B cell (primary cell): ENCODE data around the gene SRPX2.

ENCODE experiments used
- CTCF ChIP-seq: fragments of 200-600 bp; IDR thresholded peaks from one replicate; pipeline ENCODE4 v1.8.0; 2022; ENCODE audit warnings: antibody characterized with exemption, mild to moderate bottlenecking
- EZH2 ChIP-seq: IDR thresholded peaks from 2 replicates; pipeline ENCODE4 v1.6.1; 2012; ENCODE audit warnings: borderline replicate concordance, low read depth, mild to moderate bottlenecking, moderate library complexity, low read length; ENCODE audit not compliant: insufficient read depth, poor library complexity, severe bottlenecking

DNA sequence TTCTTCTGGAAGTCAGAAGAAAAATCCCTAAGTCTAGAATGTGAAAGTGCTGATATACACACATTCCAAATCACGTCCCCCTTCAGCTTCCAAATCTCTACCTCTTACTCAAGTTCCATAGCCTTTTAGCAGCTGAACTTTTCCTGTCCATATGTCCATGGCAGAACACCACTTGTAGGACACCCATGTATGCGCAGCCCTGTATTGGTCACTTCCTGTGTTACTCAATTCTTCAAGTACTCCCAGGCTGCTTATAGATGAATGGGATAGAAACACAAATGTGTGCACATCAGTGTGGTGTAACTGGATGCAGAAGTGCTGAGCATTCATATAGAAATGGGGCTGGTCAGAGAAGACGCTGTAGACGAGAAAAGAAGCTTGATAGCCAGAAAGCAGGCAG is 18.8 kb downstream of the SRPX2 start:
- TF ChIP-seq CTCF = no peak
- TF ChIP-seq EZH2 = no peak
